ENCODE measurements around the gene SND1.

Gene SND1

GRCh38 chr7:127824682-127825081 lies 172.7 kb downstream of the SND1 start (continued):
- TF ChIP-seq CTCF (tag by site-specific recombination; IDR thresholded peaks at IDR 0.05) (no peak), KLF7 (tag by site-specific recombination; IDR thresholded peaks at IDR 0.05; ENCODE audit: borderline replicate concordance) (no peak), ZNF121 (tag by site-specific recombination; IDR thresholded peaks at IDR 0.05) (no peak)

- POLR2A ChIA-PET = no interaction called here
Observed at GRCh38 chr7:127828843-127829500, 177.0 kb downstream of the SND1 start.

GRCh38 chr7:127831318-127832219 lies 179.6 kb downstream of the SND1 start:
- H3K9me3 ChIP-seq (ENCODE audit: control insufficient read depth, insufficient read depth, low read depth, low read length) = no peaks in the 10 kb centered on the region
- ChIA-PET CTCF (interaction anchor here (0.6 kb wide), 1 partner anchor 275 kb away, joined by 6 read pairs; no protein-coding TSS in a partner anchor), POLR2A (no interaction called here)
- no peak overlapping the region for H3K4me3 ChIP-seq (ENCODE audit: low read depth, low read length)
- no peak overlapping the region for H3K27ac ChIP-seq (ENCODE audit: extremely low read depth, low read depth, low read length)
- no peaks in the 10 kb centered on the region for H3K36me3 ChIP-seq (ENCODE audit: control insufficient read depth in 2 of 2, insufficient read depth in 1 of 2, low read length in 2 of 2)
- H3K4me1 ChIP-seq (ENCODE audit: control insufficient read depth, insufficient read depth, low read length) = no peaks in the 10 kb centered on the region
- TF ChIP-seq ATF2 (tag by site-specific recombination; IDR thresholded peaks at IDR 0.05; ENCODE audit: low read depth) (peak; percentile 74), ZNF19 (tag by site-specific recombination; IDR thresholded peaks at IDR 0.05; ENCODE audit: low read depth) (no peak), ZNF692 (tag by site-specific recombination; IDR thresholded peaks at IDR 0.05) (no peak), ZNF23 (tag by site-specific recombination; IDR thresholded peaks at IDR 0.05; ENCODE audit: borderline replicate concordance) (no peak), IKZF3 (tag by site-specific recombination; IDR thresholded peaks at IDR 0.05) (no peak), ZNF335 (tag by site-specific recombination; conservative IDR thresholded peaks at IDR 0.05) (no peak)

More at GRCh38 chr7:127828843-127829500, 177.0 kb downstream of the SND1 start:
- H3K9me3 ChIP-seq (ENCODE audit: control insufficient read depth, insufficient read depth, low read depth, low read length) = no peaks in the 10 kb centered on the region
- H3K4me1 ChIP-seq (ENCODE audit: control insufficient read depth, insufficient read depth, low read length) = peaks cover 3% of the 10 kb centered on the region; the same call in 1 of the 2 replicates
- H3K27ac ChIP-seq (ENCODE audit: extremely low read depth, low read depth, low read length) = no peak overlapping the region
- no peak overlapping the region for H3K4me3 ChIP-seq (ENCODE audit: low read depth, low read length)
- CTCF ChIA-PET = no interaction called here
- TF ChIP-seq PRDM4 (tag by site-specific recombination; IDR thresholded peaks at IDR 0.05) (no peak), SCRT1 (tag by site-specific recombination; IDR thresholded peaks at IDR 0.05; ENCODE audit: borderline replicate concordance) (no peak), ZNF148 (tag by site-specific recombination; IDR thresholded peaks at IDR 0.05; ENCODE audit: borderline replicate concordance) (no peak)
- no peaks in the 10 kb centered on the region for H3K36me3 ChIP-seq (ENCODE audit: control insufficient read depth in 2 of 2, insufficient read depth in 1 of 2, low read length in 2 of 2)
